NT2/D1 (cell line): Measurements from ENCODE around the gene GHRHR.

Source experiments
- SUZ12 ChIP-seq: IDR thresholded peaks from 2 replicates; pipeline ENCODE4 v1.6.1; 2011; ENCODE audit not compliant: insufficient read length, insufficient read depth; ENCODE audit errors: extremely low read depth
- ZNF274 ChIP-seq: IDR thresholded peaks from 2 replicates; pipeline ENCODE4 v1.6.1; 2011; ENCODE audit warnings: mild to moderate bottlenecking, low read depth, low read length

GRCh38 chr7:30969604-30969970, 5.8 kb downstream of the GHRHR start:
- TF ChIP-seq ZNF274 (no peak), SUZ12 (no peak)
